Islet of Langerhans (tissue), 1 donor: ENCODE measurements around the gene NEU3.

Experiments used
- FAIRE-seq: peaks from one replicate; lab custom pipeline; 2011; peaks lifted over from hg19 to GRCh38; lab: Jason Lieb, UNC

NEU3 gene

DNA sequence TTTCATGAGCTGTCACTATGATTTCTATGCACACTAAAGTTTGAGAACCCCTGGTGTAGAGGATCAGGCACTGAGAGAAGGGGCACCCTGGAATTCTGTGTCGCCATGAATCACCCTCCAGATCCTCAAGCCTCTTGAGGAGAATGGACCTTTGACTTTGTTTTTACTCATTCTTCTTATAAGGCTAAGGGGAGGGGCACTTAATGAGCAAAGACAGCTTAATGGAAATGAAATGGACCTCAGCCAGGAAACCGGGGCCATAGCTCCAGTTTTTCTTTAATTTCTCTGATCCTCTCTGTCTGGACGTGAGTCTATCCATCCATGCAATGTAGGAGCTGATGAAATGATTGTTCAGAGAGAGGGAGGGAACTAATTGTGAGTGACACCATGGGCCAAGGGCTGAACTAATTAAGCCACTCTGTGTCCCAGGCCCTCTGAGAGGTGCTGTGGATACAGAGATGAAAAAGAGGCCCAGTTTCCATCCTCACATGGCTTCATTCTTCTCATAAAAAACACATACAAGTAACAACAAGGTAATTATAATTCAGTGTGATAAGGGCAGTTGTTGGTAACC is 75.1 kb downstream of the NEU3 start:
- FAIRE-seq = no peak

DNA sequence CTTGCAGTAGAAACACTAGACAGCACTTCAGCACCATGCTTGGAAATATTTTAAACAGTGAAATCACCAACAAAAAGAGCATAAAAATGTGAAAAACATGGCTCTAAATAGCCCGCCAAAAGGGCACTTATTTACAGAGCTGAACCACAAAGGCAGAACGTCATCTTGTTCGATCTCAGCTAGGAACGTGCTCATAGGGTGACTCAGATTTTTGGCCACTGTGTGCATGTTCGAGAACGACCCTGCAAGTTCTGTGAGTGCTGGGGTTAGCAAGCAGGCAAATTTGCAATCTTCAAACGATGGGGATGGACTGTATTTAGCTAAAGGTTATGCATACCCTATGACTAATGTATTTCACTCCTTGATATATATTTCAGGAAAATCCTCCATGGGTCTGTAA is 77.3 kb downstream of the NEU3 start:
- FAIRE-seq = no peak
